ENCODE measurements around the gene PRKCQ. TPM values are rescaled to one million over a fixed set of nuclear protein-coding genes. Genes with fewer than 3 reads are reported as not detected.

PRKCQ gene
- total and polyA plus RNA-seq, 2 of the 4 experiments (the other 2 are of a cell fraction) = under 0.01 to 0.03 TPM

GRCh38 chr10:6516281-6516928, 63.7 kb downstream of the PRKCQ start:
- no peak overlapping the region for H3K27ac ChIP-seq (ENCODE audit: insufficient read depth, low read length)
- no peak overlapping the region for H2AK9ac ChIP-seq (replicated peaks; ENCODE audit: low read depth, low read length, poor library complexity)
- in situ Hi-C loops (cut with MboI; ENCODE audit: low sequenced_read_pairs) (no loop called here), dilution Hi-C loops (cut with HindIII; ENCODE audit: low sequenced_read_pairs, unreplicated experiment) (no loop called here), intact Hi-C loops (cut with micrococcal nuclease) (no loop called here)
- no peaks in the 10 kb centered on the region for H4K20me1 ChIP-seq (ENCODE audit: insufficient read depth, low read length)
- no peaks in the 10 kb centered on the region for H3K9me3 ChIP-seq (ENCODE audit: control insufficient read depth, insufficient read depth, low read length)
- no peak overlapping the region for H3K18ac ChIP-seq (ENCODE audit: low read depth, low read length)
- no peaks in the 10 kb centered on the region for H3K4me1 ChIP-seq (ENCODE audit: control insufficient read depth, insufficient read depth, low read length)
- no peak overlapping the region for H3K56ac ChIP-seq (ENCODE audit: extremely low read depth, insufficient read depth, low read length)
- no peak overlapping the region for H2BK15ac ChIP-seq (ENCODE audit: low read depth, low read length)
- H4K8ac ChIP-seq (ENCODE audit: low read depth in 2 of 2, low read length in 2 of 2) = no peak overlapping the region
- H3K9ac ChIP-seq (ENCODE audit: low read depth, low read length) = no peak overlapping the region
- TF ChIP-seq CEBPB (IDR thresholded peaks at IDR 0.05; ENCODE audit: low read depth, low read length) (no peak), RAD21 (IDR thresholded peaks at IDR 0.05; ENCODE audit: low read length) (no peak), CHD1 (IDR thresholded peaks at IDR 0.05; ENCODE audit: low read depth, low read length) (no peak), SMC3 (IDR thresholded peaks at IDR 0.05; ENCODE audit: low read depth, low read length) (no peak), CTCF (conservative IDR thresholded peaks at IDR 0.05; ENCODE audit: low read depth, low read length) (no peak), POLR2A (IDR thresholded peaks at IDR 0.05; ENCODE audit: low read depth, low read length) (no peak), USF2 (IDR thresholded peaks at IDR 0.05; ENCODE audit: low read depth, low read length) (no peak), BHLHE40 (IDR thresholded peaks at IDR 0.05; ENCODE audit: low read depth, low read length) (no peak), NFE2L2 (IDR thresholded peaks at IDR 0.05; ENCODE audit: low read depth, low read length) (no peak), RCOR1 (IDR thresholded peaks at IDR 0.05; ENCODE audit: insufficient replicate concordance, low read length) (no peak), RFX5 (IDR thresholded peaks at IDR 0.05; ENCODE audit: low read depth, low read length) (no peak), MXI1 (IDR thresholded peaks at IDR 0.05; ENCODE audit: borderline replicate concordance, low read depth, low read length) (no peak), MAZ (IDR thresholded peaks at IDR 0.05; ENCODE audit: borderline replicate concordance, low read depth, low read length) (no peak), FOS (IDR thresholded peaks at IDR 0.05; ENCODE audit: low read depth, low read length) (no peak), ELK1 (IDR thresholded peaks at IDR 0.05; ENCODE audit: borderline replicate concordance, low read depth, low read length) (no peak), MAFK (IDR thresholded peaks at IDR 0.05; ENCODE audit: low read depth, low read length) (no peak)
- ChIA-PET CTCF (interaction anchor here (0.6 kb wide), 1 partner anchor 63 kb away, joined by 4 read pairs; no protein-coding TSS in a partner anchor), POLR2A (ENCODE audit: unreplicated experiment) (no interaction called here)
- no peak overlapping the region for H4K91ac ChIP-seq (ENCODE audit: insufficient read depth, low read depth, low read length)
- ATAC-seq (ENCODE audit: low read depth) = no peak
- BruUV-seq (replicated peaks) = no TSS peak
- DNase-seq = no peak
- no peak overlapping the region for H3K4me2 ChIP-seq (ENCODE audit: low read depth, low read length)
- no peak overlapping the region for H2BK120ac ChIP-seq (ENCODE audit: low read depth, low read length)
- H2AFZ ChIP-seq (replicated peaks; ENCODE audit: low read length, poor library complexity) = no peak overlapping the region
- no peaks in the 10 kb centered on the region for H3K79me1 ChIP-seq (ENCODE audit: low read depth in 1 of 2, low read length in 2 of 2)
- H3K23ac ChIP-seq (ENCODE audit: low read depth, low read length) = no peak overlapping the region
- WGBS, 2 experiments (ENCODE audit: extremely low coverage in 2 of 2, insufficient read length in 1 of 2) = no CpG with 5 or more reads among the region's 7 CpGs
- H3K36me3 ChIP-seq (ENCODE audit: control insufficient read depth, insufficient read depth, low read length) = no peaks in the 10 kb centered on the region
- no peak overlapping the region for H3K14ac ChIP-seq (replicated peaks; ENCODE audit: low read depth, low read length)
- no peak overlapping the region for H3K4me3 ChIP-seq (ENCODE audit: insufficient read depth, low read depth, low read length)
- no peak overlapping the region for H2BK20ac ChIP-seq (ENCODE audit: low read depth, low read length)
- H3K9me1 ChIP-seq (ENCODE audit: insufficient read depth, low read length) = no peaks in the 10 kb centered on the region
- H3K27me3 ChIP-seq (ENCODE audit: control insufficient read depth, insufficient read depth, low read length) = peaks cover 14% of the 10 kb centered on the region
- no peak overlapping the region for H2AK5ac ChIP-seq (ENCODE audit: low read depth, low read length)
- H2BK5ac ChIP-seq (ENCODE audit: low read depth, low read length, poor library complexity, severe bottlenecking) = no peak overlapping the region
- H3K4ac ChIP-seq (ENCODE audit: low read depth, low read length) = no peak overlapping the region
- no peak overlapping the region for H4K5ac ChIP-seq (ENCODE audit: low read depth, low read length)
